ENCODE results near the gene RGL2. TPM values are rescaled to one million over a fixed set of nuclear protein-coding genes. Genes with fewer than 3 reads are reported as not detected.

Gene RGL2
- total and polyA plus RNA-seq, 2 of the 13 experiments (the other 11 are each of a cell fraction or from before 2014, with no cell fraction given): 22.9 to 47.4 TPM

DNA sequence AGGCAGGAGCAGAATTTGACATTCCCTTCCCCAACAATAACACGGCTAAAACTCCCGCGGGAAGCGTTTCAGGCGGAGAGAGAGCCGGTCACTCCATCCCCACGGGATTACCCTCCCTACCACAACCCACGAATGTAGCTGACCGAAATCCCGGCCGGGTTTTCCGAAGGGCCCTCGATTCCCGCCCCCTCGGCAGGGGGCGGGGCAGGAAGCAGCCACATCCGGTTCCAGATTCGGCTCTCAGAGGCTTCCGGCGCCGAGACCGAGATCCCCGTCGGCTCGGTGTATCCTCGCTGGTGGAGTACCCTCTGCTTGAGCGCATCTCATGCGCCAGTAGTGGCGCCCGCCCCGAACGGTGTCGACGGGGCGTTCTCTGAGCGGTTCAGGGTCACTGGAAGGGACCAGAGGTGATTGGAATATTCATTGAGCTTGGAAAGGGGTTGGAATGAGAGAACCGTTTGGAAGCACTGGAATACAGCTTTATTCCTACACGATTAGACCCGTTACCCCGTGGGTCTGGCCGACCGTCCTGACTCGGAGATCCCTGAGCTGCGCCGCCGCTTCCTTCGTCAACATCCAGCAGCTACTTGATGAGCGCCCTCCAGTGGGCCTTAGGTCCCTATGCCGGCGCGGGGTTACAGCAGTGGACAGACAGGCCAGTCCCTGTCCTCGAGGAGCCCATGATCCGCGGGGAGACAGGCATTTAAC lies 649 bp upstream of the RGL2 start (continued):
- TF ChIP-seq ZNF496 (CRISPR knock-in tag; IDR thresholded peaks at IDR 0.05; ENCODE audit: insufficient replicate concordance): no peak
- TF ChIP-seq, protein P1, sequence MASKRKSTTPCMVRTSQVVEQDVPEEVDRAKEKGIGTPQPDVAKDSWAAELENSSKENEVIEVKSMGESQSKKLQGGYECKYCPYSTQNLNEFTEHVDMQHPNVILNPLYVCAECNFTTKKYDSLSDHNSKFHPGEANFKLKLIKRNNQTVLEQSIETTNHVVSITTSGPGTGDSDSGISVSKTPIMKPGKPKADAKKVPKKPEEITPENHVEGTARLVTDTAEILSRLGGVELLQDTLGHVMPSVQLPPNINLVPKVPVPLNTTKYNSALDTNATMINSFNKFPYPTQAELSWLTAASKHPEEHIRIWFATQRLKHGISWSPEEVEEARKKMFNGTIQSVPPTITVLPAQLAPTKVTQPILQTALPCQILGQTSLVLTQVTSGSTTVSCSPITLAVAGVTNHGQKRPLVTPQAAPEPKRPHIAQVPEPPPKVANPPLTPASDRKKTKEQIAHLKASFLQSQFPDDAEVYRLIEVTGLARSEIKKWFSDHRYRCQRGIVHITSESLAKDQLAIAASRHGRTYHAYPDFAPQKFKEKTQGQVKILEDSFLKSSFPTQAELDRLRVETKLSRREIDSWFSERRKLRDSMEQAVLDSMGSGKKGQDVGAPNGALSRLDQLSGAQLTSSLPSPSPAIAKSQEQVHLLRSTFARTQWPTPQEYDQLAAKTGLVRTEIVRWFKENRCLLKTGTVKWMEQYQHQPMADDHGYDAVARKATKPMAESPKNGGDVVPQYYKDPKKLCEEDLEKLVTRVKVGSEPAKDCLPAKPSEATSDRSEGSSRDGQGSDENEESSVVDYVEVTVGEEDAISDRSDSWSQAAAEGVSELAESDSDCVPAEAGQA (IDR thresholded peaks at IDR 0.05; ENCODE audit: low read depth): peak; percentile 38; the same call in 1 of the 2 replicates
- TF ChIP-seq, protein P1 (CRISPR knock-in tag; IDR thresholded peaks at IDR 0.05; ENCODE audit: borderline replicate concordance): no peak
- TF ChIP-seq KMT2A (CRISPR knock-in tag; IDR thresholded peaks at IDR 0.05): peak; percentile 85
- TF ChIP-seq ATRX (CRISPR knock-in tag; IDR thresholded peaks at IDR 0.05; ENCODE audit: borderline replicate concordance): no peak
- peak; percentile 89 for TF ChIP-seq ZNF343 (CRISPR knock-in tag; IDR thresholded peaks at IDR 0.05)
- TF ChIP-seq MYNN (CRISPR knock-in tag; IDR thresholded peaks at IDR 0.05; ENCODE audit: low read depth): no peak; the same call in 1 of the 2 replicates
- peak; percentile 12; the same call in 1 of the 2 replicates for TF ChIP-seq ZBTB38 (CRISPR knock-in tag; IDR thresholded peaks at IDR 0.05)
- TF ChIP-seq TSC22D2 (CRISPR knock-in tag; IDR thresholded peaks at IDR 0.05; ENCODE audit: borderline replicate concordance): peak; percentile 76; the same call in 1 of the 2 replicates
- TF ChIP-seq, protein P2, sequence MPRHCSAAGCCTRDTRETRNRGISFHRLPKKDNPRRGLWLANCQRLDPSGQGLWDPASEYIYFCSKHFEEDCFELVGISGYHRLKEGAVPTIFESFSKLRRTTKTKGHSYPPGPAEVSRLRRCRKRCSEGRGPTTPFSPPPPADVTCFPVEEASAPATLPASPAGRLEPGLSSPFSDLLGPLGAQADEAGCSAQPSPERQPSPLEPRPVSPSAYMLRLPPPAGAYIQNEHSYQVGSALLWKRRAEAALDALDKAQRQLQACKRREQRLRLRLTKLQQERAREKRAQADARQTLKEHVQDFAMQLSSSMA (CRISPR knock-in tag; IDR thresholded peaks at IDR 0.05): peak; percentile 94; the same call in 1 of the 2 replicates
- no peak; the same call in 1 of the 2 replicates for TF ChIP-seq ATF6 (CRISPR knock-in tag; conservative IDR thresholded peaks at IDR 0.05)
- peak; percentile 58 for TF ChIP-seq ZNF780A (CRISPR knock-in tag; IDR thresholded peaks at IDR 0.05)
- no peak for TF ChIP-seq ZNF644 (CRISPR knock-in tag; IDR thresholded peaks at IDR 0.05; ENCODE audit: low read depth)
- no peak for TF ChIP-seq MTF2 (CRISPR knock-in tag; IDR thresholded peaks at IDR 0.05; ENCODE audit: borderline replicate concordance)
- no peak for TF ChIP-seq ZNF326 (CRISPR knock-in tag; IDR thresholded peaks at IDR 0.05; ENCODE audit: borderline replicate concordance)
- no peak for TF ChIP-seq SYNCRIP (IDR thresholded peaks at IDR 0.05; ENCODE audit: insufficient read depth, low read depth, low read length)
- TF ChIP-seq ZNF781 (CRISPR knock-in tag; IDR thresholded peaks at IDR 0.05; ENCODE audit: borderline replicate concordance, not compliant biosample characterization): peak; percentile 73
- TF ChIP-seq HOXA7 (CRISPR knock-in tag; IDR thresholded peaks at IDR 0.05): peak; percentile 93
- no peak; the same call in 1 of the 2 replicates for TF ChIP-seq ZNF652 (CRISPR knock-in tag; IDR thresholded peaks at IDR 0.05; ENCODE audit: borderline replicate concordance, low read depth)
- peak; percentile 53; the same call in 1 of the 2 replicates for TF ChIP-seq DDIT3 (CRISPR knock-in tag; IDR thresholded peaks at IDR 0.05)
- TF ChIP-seq ZNF333 (CRISPR knock-in tag; IDR thresholded peaks at IDR 0.05; ENCODE audit: borderline replicate concordance): peak; percentile 97

Measured in HepG2 (cell line).